NCI-H2196 (cell line): ENCODE measurements around the gene OR2AP1.
"Not testable (repeated sequence)": the region's sequence is repeated elsewhere in the genome, so short reads cannot be mapped to it uniquely, and the experiment has no call there.

ENCODE experiments used
- DNase-seq: peaks from one replicate; lab custom pipeline; 2025; ENCODE audit not compliant: unreplicated experiment; lab: John Stamatoyannopoulos, UW

The OR2AP1 gene

GRCh38 chr12:55572168-55572567 lies at the start of gene OR2AP1:
Gene OR2AP1 (plus strand): TSS chr12:55572468. CDS start chr12:55574415, 1,947 bp downstream.
- DNase-seq, result no peak

- DNase-seq, result not testable (repeated sequence)
These were observed 24.0 kb upstream of the OR2AP1 start for GRCh38 chr12:55548235-55548634.

GRCh38 chr12:55548756-55549155 lies 23.5 kb upstream of the OR2AP1 start:
- DNase-seq, result no peak

- DNase-seq, result no peak
These were observed 23.0 kb upstream of the OR2AP1 start, which contains the start of gene OR6C4 for GRCh38 chr12:55549302-55549701. Gene OR6C4 (plus strand): TSS chr12:55549602. CDS start chr12:55551227, 1,625 bp downstream.

- no peak for DNase-seq
These were observed 18.0 kb upstream of the OR2AP1 start for GRCh38 chr12:55554296-55554695.

GRCh38 chr12:55570060-55570459 lies 2.2 kb upstream of the OR2AP1 start:
- DNase-seq, result not testable (repeated sequence)

GRCh38 chr12:55570689-55571088 lies 1.6 kb upstream of the OR2AP1 start:
- not testable (repeated sequence) for DNase-seq

GRCh38 chr12:55582066-55582465 lies 9.8 kb downstream of the OR2AP1 start:
- DNase-seq, result no peak

GRCh38 chr12:55585817-55586216 lies 13.5 kb downstream of the OR2AP1 start:
- DNase-seq, result no peak

GRCh38 chr12:55590152-55590551 lies 17.9 kb downstream of the OR2AP1 start:
- DNase-seq, result not testable (repeated sequence)

GRCh38 chr12:55607821-55608594 lies 35.7 kb downstream of the OR2AP1 start:
- DNase-seq, result no peak

- no peak for DNase-seq
These were observed 38.3 kb downstream of the OR2AP1 start for GRCh38 chr12:55610598-55610997.

- no peak for DNase-seq
These were observed 40.4 kb downstream of the OR2AP1 start for GRCh38 chr12:55612646-55613045.

- DNase-seq, result no peak
These were observed 42.5 kb downstream of the OR2AP1 start for GRCh38 chr12:55614764-55615163.

GRCh38 chr12:55619354-55620138 lies 47.3 kb downstream of the OR2AP1 start:
- DNase-seq, result peak; percentile 90

GRCh38 chr12:55624056-55624455 lies 51.8 kb downstream of the OR2AP1 start:
- no peak for DNase-seq
